HG02642 (cell line): ENCODE data around the gene POLR2C.

Experiments used
- ATAC-seq: cut with Tn5 transposase; IDR thresholded peaks from one replicate; pipeline ENCODE4 v1.9.1; 2021; ENCODE audit warnings: mild to moderate bottlenecking; ENCODE audit not compliant: unreplicated experiment, poor library complexity

The POLR2C gene

GRCh38 chr16:57517397-57518367 is 55.2 kb downstream of the POLR2C start:
- ATAC-seq = no peak

- ATAC-seq = no peak
Observed at GRCh38 chr16:57518520-57518919, 56.0 kb downstream of the POLR2C start.

- no peak for ATAC-seq
Observed at GRCh38 chr16:57518922-57519321, 56.4 kb downstream of the POLR2C start.

- ATAC-seq = peak; percentile 77
Observed at GRCh38 chr16:57519796-57520360, 57.4 kb downstream of the POLR2C start.
